ENCODE data around the gene CDH13. TPM values are rescaled to one million over a fixed set of nuclear protein-coding genes. Genes with fewer than 3 reads are reported as not detected.

Gene CDH13
- total and polyA plus RNA-seq, 7 donors: 6.1 to 30.7 (median 22.8) TPM

DNA sequence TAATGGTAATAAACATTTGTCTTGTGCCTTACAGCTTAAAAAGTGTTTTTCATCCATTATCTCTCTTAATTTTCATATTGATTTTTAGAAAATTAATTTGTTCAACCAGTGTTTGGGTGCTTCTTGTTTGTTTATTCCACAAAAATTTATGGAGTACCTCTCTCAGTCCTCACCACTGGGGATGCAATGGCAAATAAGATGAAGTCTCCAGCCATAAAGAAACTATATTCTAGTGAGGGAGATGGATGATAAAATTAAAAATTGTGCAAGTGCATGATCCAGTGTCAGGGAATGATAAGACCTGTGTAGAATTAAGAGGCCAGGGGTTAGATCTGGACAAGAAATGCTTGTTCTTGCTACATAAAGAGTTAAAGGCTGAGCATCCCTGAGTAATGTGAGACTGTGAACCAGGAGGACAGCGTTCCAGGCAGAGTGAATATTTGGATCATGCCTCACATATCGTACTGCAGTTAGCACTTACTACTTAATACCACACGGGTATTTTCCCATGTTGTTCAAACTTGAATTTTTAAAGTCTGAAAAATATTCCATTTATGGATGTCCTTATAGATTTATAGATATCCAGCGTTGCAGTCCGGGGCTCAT, 645.3 kb downstream of the CDH13 start:
- Histone ChIP-seq H3K27ac (no peak overlapping the region), H3K4me3 (no peak overlapping the region), H3K27me3 (ENCODE audit: insufficient read depth in 3 of 3, low read length in 2 of 3) (no peaks in the 10 kb centered on the region), H3K4me1 (peaks cover 3% of the 10 kb centered on the region), H3K9me3 (no peaks in the 10 kb centered on the region), H3K36me3 (ENCODE audit: insufficient read depth in 1 of 2, low read depth in 1 of 2) (no peaks in the 10 kb centered on the region)
- TF ChIP-seq, protein P1, sequence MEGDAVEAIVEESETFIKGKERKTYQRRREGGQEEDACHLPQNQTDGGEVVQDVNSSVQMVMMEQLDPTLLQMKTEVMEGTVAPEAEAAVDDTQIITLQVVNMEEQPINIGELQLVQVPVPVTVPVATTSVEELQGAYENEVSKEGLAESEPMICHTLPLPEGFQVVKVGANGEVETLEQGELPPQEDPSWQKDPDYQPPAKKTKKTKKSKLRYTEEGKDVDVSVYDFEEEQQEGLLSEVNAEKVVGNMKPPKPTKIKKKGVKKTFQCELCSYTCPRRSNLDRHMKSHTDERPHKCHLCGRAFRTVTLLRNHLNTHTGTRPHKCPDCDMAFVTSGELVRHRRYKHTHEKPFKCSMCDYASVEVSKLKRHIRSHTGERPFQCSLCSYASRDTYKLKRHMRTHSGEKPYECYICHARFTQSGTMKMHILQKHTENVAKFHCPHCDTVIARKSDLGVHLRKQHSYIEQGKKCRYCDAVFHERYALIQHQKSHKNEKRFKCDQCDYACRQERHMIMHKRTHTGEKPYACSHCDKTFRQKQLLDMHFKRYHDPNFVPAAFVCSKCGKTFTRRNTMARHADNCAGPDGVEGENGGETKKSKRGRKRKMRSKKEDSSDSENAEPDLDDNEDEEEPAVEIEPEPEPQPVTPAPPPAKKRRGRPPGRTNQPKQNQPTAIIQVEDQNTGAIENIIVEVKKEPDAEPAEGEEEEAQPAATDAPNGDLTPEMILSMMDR (IDR thresholded peaks at IDR 0.05): no peak
- intact Hi-C loops (cut with DNase I): no loop called here
- WGBS, 3 donors: 22 to 25% (median 23%) methylated on average over 5 of the region's 5 CpGs
- ATAC-seq (peak in 2 of 4 donors; percentile 34 to 55), DNase-seq (no peak)

DNA sequence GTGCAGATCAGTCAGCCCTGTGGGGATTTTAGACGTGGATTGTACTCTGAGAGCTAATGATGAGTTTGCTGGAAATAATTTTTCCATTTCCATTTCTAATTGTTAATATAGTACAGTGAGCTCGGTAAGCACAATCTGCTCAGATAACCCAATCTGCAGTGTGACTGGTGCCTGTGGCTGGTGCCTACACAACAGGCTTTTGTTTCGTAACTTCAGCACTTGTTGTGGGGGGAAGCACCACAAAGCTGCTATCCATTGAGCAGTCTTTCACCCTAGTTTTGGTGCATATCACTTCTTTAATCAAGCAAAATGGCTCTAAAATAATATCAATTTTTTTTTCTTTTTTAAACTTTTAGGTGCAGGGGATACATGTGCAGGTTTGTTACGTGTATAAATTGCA, 646.1 kb downstream of the CDH13 start:
- Histone ChIP-seq H3K4me1 (peaks cover 3% of the 10 kb centered on the region), H3K27me3 (ENCODE audit: insufficient read depth in 3 of 3, low read length in 2 of 3) (no peaks in the 10 kb centered on the region), H3K4me3 (no peak overlapping the region), H3K27ac (no peak overlapping the region), H3K9me3 (no peaks in the 10 kb centered on the region), H3K36me3 (ENCODE audit: insufficient read depth in 1 of 2, low read depth in 1 of 2) (no peaks in the 10 kb centered on the region)
- intact Hi-C loops (cut with DNase I): no loop called here
- 77 to 88% (median 88%) methylated on average over 4 of the region's 4 CpGs for WGBS, 3 donors
- no peak for ATAC-seq
- no peak for DNase-seq
- TF ChIP-seq, protein P1 (IDR thresholded peaks at IDR 0.05): no peak

DNA sequence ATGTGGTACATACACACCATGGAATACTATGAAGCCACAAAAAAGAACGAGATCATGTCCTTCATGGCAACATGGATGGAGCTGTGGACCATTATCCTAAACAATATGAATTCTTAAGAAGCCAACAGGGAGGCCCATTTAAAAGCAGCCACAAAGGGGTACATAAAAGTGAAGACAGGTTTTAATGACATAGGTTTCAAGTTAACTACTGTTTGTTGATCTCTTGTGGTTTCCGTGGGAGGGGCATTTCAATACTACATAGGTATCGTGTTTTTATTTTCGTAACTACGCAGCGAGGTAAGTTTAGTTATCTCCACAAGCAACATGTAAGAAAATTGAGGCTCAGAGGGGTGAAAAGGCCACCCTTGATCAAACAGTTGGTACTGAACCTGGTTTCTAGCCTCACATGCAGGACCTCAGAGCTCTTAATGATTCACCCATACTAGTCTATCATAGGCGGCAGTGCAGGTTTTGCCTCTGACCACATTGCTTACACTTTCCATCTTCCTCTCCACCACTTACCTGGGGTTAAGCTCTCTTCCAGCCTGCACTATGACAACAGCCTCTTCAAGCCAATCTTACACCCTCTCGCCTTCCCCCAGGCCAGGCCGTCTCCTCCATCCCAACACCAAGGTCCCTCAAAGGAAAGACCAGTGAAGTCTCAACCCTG, 646.9 kb downstream of the CDH13 start:
- Histone ChIP-seq H3K9me3 (no peaks in the 10 kb centered on the region), H3K27ac (no peak overlapping the region), H3K4me1 (peaks cover 3% of the 10 kb centered on the region), H3K36me3 (ENCODE audit: insufficient read depth in 1 of 2, low read depth in 1 of 2) (no peaks in the 10 kb centered on the region), H3K4me3 (no peak overlapping the region), H3K27me3 (ENCODE audit: insufficient read depth in 3 of 3, low read length in 2 of 3) (no peaks in the 10 kb centered on the region)
- TF ChIP-seq, protein P1 (IDR thresholded peaks at IDR 0.05): no peak
- DNase-seq: no peak
- WGBS, 3 donors: 98 to 99% (median 98%) methylated on average over 9 of the region's 9 CpGs
- ATAC-seq: no peak
- intact Hi-C loops (cut with DNase I): no loop called here

DNA sequence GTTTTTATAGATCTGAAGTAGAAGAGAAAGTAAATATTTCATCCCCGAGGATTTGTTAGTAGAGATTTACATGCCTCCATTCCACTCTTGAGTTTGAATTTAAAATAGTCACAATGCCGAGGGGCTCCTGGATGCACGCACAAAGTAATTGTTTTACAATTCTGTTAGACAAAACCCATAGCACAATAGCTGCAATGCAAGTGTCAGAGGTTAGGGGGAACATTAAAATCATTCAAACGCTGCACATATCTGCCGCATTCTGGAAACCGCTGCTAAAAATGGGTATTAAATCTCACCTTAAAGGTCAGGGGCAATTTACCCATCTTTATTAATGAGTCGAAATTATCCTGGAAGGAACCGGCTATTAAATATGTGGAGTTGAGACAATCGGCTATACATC, 652.5 kb downstream of the CDH13 start:
- Histone ChIP-seq H3K27me3 (ENCODE audit: insufficient read depth in 3 of 3, low read length in 2 of 3) (no peaks in the 10 kb centered on the region), H3K4me1 (no peaks in the 10 kb centered on the region), H3K27ac (no peak overlapping the region), H3K4me3 (no peak overlapping the region), H3K36me3 (ENCODE audit: insufficient read depth in 1 of 2, low read depth in 1 of 2) (no peaks in the 10 kb centered on the region), H3K9me3 (no peaks in the 10 kb centered on the region)
- ATAC-seq (no peak), DNase-seq (no peak)
- 67 to 80% (median 77%) methylated on average over 9 of the region's 9 CpGs for WGBS, 3 donors
- intact Hi-C loops (cut with DNase I): no loop called here
- TF ChIP-seq, protein P1 (IDR thresholded peaks at IDR 0.05): no peak

All from psoas muscle (tissue), 8 donors.